Measurements from ENCODE around the gene AGAP5. TPM values are rescaled to one million over a fixed set of nuclear protein-coding genes. Genes with fewer than 3 reads are reported as not detected.

Gene AGAP5
- total and polyA plus RNA-seq, 2 of the 13 experiments (the other 11 are each of a cell fraction or from before 2014, with no cell fraction given): 5.3 to 7.9 TPM

GRCh38 chr10:73730153-73730906 is 32.4 kb upstream of the AGAP5 start (continued):
- TF ChIP-seq ZNF704 (CRISPR knock-in tag; IDR thresholded peaks at IDR 0.05; ENCODE audit: borderline replicate concordance) (0 out of 2 replicates have a peak, but pooled peaks have one; percentile 29), KDM2A (CRISPR knock-in tag; IDR thresholded peaks at IDR 0.05; ENCODE audit: borderline replicate concordance, low read depth) (peak; percentile 91), XBP1 (CRISPR knock-in tag; IDR thresholded peaks at IDR 0.05) (no peak), PBX2 (CRISPR knock-in tag; IDR thresholded peaks at IDR 0.05) (no peak), ARID2 (CRISPR knock-in tag; IDR thresholded peaks at IDR 0.05; ENCODE audit: borderline replicate concordance) (peak; percentile 67; the same call in 1 of the 2 replicates), REPIN1 (CRISPR knock-in tag; IDR thresholded peaks at IDR 0.05; ENCODE audit: borderline replicate concordance, low read depth) (peak; percentile 73; the same call in 1 of the 2 replicates), ZNF646 (CRISPR knock-in tag; IDR thresholded peaks at IDR 0.05) (no peak), ZNF574 (CRISPR knock-in tag; IDR thresholded peaks at IDR 0.05) (peak; percentile 94), CTCF (CRISPR knock-in tag; IDR thresholded peaks at IDR 0.05) (no peak; the same call in 1 of the 2 replicates), ZNF558 (CRISPR knock-in tag; IDR thresholded peaks at IDR 0.05; ENCODE audit: borderline replicate concordance) (no peak), HNRNPH1 (optimal IDR thresholded peaks at IDR 0.05; ENCODE audit: low read depth, low read length) (no peak), RCOR2 (CRISPR knock-in tag; IDR thresholded peaks at IDR 0.05) (no peak)

All from HepG2 (cell line).